Umbilical cord (tissue), 2 donors: ENCODE results near the gene TMEM243. TPM values are rescaled to one million over a fixed set of nuclear protein-coding genes. Genes with fewer than 3 reads are reported as not detected.

ENCODE experiments used
- DNase-seq: peaks from one replicate; pipeline ENCODE4 v3.0.0-alpha.2; 2015; ENCODE audit warnings: low spot score
- total RNA-seq: library from RNA; depleted of rRNA; stranded (reverse); fragments of >200 nt; gene quantifications from one replicate; pipeline ENCODE4 v1.2.3, GENCODE V29; 2014; ENCODE audit warnings: low replicate concordance; ENCODE audit not compliant: insufficient read depth

The TMEM243 gene
- total RNA-seq, 1 donor from 2014 or later: 25.3 TPM

DNA sequence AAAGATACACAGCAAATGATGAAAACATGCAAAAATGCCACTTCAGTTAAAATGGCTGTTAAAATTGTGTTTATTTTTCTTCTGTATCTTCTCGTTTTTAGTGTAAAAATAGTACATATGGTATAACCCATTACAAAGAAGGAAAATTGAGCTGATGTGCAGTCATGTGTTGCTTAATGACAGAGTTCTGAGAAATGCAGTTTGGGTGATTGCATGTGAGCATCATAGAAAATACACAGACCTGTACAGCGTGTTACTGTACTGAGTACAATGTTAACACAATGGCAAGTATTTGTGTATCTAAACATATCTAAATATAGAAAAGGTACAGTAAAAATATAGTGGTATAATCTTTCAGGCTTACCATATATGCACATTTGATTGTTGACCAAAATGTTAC, 60.0 kb downstream of the TMEM243 start:
- DNase-seq: no peak

DNA sequence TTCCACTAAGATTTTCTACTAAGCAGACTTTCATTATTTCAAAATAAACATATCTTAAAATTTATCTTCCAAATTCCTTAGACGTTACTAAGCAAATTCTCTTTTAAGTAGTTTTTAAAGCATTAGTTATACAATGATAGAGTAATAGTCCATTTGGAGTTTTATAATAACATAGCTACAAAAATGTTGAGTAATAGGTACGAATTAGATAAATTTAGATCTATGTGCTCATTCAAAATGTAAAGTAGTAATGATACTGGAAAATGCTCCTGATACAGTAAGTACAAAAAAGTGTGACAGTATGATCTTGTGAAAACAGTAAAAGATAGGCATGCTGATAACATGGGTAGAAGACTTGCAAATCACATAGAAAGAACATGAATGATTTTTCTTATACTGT, 62.8 kb downstream of the TMEM243 start:
- no peak for DNase-seq

DNA sequence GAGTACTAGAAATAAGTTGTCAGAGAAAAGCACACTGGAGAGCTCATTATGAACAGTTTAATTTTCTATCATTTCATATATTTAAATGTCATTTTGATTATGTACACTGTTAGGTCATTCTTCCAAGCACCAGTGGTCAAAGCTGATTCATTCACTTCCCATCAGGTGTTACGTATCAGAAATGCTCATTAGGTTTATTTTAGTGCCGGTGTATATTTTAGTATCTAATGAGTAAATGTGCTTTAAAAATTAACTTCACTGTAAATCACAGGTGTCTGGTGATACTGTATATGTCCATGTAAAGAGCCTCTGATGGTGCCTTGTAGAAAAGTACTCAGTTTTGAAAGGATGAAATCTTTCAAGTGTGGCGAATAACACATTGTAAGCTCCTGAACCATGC, 63.7 kb downstream of the TMEM243 start:
- no peak for DNase-seq

DNA sequence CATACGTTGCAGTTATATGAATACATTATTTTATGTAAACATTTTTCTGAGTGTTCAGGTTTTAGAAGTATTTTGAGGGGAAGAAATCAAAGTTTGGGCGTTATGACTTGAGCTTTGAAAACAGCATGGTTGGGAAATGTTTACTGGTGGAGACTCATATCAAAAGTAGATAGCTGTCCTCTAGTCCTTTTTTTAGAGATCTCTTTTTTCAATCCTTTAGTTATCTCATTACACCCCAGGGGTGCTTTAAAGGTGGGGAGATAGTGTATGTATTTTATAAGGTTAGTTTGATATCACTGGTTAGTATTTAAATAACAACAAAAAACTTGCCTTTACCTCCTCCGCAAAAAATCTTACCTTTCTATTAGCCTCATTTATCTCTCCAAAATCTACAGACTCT, 65.0 kb downstream of the TMEM243 start:
- no peak for DNase-seq

DNA sequence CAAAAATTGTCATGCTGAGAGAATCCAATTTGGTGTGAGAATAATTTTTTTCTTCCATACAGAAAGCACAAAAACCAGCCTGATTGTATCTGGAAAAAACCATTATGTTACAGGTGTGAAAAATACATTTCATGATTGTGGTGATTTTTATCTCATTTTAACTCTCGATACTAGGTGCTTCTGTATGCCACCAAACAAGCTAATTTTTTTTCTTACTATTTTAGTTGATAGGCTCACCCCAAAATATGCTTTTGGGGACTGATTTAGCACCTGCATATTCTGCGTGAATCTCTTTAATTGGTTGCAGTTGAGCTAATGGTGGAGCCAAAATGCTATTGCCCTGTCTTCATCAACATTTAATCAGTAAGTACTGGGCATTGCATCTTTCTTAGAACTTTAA, 65.4 kb downstream of the TMEM243 start:
- DNase-seq: no peak

- peak; percentile 52 for DNase-seq
Measured at GRCh38 chr7:87152897-87153641, 66.5 kb downstream of the TMEM243 start.

DNA sequence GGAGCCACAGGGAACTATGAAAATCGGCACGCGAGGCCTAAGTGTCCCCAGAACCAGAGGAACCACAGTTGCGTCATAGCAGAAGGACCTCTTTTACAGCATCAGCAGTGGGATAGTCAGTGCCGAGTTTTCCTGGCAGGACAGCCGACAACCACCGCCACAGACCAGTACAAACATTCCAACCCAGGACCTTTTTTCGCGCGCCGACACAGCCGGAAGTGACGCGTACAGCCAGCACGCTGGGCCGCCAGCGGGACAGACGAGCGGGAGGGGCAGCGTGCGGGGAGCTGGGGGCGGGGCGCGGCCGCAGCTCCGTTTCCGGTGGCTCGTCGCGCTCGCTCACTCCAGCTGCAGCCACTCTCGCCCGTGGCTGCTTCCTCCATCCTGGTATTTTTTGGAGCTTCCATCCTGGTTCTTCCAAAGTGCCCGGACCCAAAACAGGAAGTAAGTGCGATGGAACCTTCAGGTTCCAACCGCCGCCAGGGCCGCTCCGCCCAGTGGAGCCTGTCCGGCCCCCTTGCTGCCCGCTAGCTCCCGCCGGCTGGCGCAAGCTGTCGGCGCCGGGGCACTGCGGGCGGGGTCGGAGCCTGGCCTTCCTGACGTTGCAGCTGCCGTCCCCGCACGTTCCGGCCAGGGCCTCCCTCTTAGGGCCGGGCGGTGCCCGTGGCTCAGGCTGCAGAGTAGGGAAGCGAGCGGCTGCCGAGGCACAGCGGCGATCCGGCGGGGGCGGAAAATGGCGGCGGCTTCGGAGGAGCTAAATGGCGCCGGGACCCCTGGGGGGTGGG, 67.2 kb downstream of the TMEM243 start, which contains the start of gene DMTF1:
TSS of gene DMTF1 (plus strand) at position 342 of the 785 bp plus-strand sequence. CDS start 12,489 bp downstream, outside the sequence.
- DNase-seq: peak; percentile 98

DNA sequence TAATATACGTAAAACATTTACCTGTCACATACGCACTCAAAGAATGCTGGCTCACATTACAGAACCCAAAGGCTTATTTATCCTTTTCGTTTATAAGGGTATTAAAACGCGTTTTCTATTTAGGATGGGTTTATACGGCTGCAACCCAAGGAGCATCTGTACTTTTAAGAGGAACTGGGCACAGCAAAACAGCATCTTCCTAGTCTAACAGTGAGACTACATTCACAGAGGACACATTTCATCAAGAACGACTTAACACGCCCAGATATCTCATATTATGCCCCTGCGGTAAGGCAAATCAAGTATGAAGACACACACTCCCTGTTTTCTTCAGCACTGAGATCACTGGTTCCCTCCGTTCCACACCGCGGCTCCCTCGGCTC, 67.8 kb downstream of the TMEM243 start:
- DNase-seq: no peak

- peak; percentile 5 for DNase-seq
Measured at GRCh38 chr7:87151002-87151728, 68.4 kb downstream of the TMEM243 start.

GRCh38 chr7:87148332-87148955, 71.1 kb downstream of the TMEM243 start:
- peak; percentile 10 for DNase-seq

DNA sequence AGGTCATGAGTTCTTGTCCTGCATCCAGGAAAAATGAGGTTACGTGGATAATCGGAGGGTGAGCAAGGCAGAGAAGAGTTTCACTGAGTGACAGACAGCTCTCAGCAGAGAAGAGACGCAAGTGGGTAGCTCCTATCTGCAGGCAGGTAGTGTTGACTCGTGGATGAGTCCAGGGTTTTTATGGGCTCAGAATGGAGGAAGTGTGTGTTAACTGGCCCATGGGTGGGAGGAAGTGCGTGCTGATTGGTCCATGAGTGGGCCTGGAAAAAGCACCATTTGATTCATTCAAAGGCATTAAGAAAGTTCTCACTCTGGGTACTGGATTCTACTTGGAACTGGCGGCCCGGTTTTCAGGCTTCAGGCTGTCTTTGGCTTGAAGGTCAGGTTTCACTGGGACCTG, 72.0 kb downstream of the TMEM243 start:
- DNase-seq: no peak

GRCh38 chr7:87146740-87147386, 72.7 kb downstream of the TMEM243 start:
- DNase-seq: no peak

Other genes with a start within 250 kb of the TMEM243 start
- 9.4 TPM for gene ELAPOR2, start 160.1 kb downstream of the TMEM243 start, total RNA-seq
- gene DMTF1, start 67.3 kb downstream of the TMEM243 start, total RNA-seq: 109 TPM
- gene CROT, start 125.9 kb upstream of the TMEM243 start, total RNA-seq: 20.7 TPM